GM19025 (cell line): ENCODE measurements around the gene ATP10A.

Experiments used
- ATAC-seq: cut with Tn5 transposase; IDR thresholded peaks from one replicate; pipeline ENCODE4 v1.9.1; 2021; ENCODE audit warnings: mild to moderate bottlenecking, low read depth, moderate library complexity; ENCODE audit not compliant: unreplicated experiment

The ATP10A gene

DNA sequence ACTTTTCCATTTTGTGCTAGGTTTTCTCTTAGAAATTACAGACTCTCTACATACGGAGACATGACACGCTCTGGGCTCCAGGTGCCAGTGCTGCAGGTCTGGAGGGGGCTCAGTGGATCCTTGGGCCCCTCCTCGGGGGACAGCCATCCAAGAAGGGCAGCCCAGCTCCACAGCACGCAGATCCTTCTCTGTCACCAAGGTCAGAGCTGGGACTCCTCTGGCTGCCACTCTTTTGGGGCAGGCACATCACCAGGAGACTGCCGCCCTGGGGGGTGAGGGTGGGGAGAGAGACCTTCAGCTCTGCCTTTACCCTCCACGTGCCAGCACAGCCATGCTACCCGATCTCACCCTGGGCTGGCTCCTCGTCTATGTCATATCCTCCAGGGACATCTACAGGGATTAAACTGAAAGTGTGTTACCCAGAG, 65.6 kb downstream of the ATP10A start:
- ATAC-seq = no peak

DNA sequence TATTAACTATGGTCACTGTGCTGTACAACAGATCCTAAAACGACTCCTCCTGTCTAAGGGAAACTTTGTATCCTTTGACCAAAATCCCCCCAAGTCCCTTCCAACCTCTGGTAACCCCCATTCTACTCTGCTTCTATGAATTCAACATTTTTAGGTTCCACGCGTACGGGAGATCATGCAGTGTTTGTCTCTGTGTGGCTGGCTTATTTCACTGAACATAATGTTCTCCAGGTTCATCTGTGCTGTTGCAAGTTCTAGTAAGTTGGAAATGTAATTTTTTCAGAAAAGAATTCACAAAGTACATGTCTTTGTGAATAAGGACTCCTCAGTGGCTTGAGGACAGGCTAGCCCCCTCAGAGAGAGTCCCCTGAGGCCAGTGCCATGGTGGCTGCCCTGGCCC, 66.1 kb downstream of the ATP10A start:
- ATAC-seq = no peak

DNA sequence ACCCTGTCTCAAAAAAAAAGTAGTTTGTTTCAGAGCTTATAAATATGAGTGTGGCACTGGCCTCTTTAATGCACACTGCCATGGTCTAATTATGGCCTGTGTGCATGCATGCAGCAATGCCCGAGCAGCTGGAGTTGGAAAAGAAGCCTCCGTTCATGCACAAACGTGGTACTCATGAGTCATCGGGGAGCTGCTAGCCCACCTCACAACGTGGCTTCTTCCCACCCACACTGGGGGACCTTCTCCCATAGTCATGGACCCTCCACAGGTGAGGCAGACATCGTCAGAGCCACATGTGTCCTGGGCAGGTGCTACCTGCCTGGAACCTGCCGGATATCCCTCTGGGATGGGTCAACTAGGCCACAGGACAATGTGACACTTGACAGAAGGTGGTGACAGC, 66.7 kb downstream of the ATP10A start:
- no peak for ATAC-seq

DNA sequence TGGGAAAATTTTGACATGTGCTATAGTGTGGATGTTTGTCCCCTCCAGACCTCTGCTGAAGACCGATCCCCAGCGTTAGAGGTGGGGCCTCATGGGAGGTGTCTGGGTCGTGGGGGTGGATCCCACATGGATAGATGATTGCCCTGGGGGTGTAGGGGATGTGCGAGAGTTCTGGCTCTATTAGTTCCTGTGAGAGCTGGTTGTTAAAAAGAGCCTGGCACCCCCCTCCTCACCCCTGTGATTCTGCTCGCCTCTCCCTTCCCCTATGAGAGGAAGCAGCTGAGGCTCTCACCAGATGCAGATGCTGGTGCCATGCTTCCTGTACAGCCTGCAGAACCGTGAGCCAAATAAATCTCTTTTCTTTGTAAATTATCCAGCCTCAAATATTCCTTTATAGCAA, 67.4 kb downstream of the ATP10A start:
- ATAC-seq = no peak

DNA sequence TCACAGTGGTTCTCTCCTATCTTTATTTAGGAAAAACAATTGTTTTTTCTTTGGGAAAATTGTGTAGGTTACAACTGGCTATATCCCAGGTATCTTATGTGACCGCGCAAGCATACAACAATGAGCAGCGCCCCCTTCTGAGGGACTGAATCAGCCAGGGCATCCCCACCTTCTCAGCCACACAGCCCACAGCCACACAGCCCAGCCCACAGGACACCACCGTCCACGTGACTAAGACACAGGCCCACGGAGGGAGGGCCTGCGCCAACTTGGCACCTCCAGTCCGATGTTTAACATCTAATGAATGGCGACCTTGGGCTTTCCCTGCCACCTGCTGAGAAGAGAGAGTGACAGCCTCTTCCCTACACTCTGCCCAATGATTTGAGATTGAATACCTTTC, 68.1 kb downstream of the ATP10A start:
- ATAC-seq = no peak

DNA sequence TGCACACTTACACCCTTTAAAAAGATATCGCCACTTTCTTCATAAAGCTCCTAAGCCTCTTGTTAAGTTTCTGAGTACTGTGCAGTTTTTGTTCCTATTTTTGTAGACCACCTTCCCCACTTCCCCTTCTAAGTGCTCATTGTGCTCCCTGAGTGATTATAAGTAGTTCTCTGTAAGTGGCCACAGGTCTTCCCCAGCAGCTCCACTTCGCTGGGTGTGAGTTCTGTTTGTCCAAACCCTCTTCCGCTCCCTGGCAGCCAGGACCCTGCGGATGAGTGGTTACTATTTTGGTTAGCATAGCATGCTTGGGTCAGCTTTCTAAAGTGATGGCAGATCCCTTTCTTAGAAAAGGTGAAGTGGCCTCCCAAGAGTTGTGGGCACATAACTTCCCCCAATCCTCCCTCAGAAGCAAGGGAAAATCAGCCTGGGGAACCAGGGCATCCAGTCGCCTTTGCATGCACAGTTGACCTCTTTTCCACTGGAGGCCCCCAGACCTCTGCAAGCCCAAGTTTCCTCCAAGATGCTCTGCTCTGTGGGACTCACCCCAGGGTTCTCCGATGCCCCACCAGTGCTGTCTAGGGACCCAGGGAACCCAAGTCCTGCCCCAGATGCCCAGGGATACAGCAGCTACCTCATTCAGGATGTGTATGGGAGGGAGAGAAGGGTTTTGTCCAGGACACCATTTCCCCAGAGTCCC, 69.6 kb downstream of the ATP10A start:
- ATAC-seq = no peak

DNA sequence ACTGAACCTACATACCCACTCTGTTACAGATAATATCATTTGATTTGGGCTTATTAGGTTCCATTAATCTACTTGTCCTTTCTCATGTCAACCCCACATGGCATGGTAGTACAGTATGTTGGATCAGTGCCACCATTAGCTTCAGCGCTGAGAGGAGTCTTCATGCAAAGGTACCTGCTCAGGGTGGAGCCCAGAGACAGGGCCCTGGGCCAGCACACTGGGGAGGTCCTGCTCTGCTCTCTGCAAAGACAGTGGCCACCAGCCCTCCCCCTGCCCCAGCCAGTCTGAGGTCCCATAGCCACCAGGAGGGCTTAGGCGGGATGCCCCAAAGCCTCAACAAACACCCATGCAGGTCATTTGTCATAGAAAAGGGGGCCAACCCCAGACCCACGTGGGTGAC, 71.0 kb downstream of the ATP10A start:
- ATAC-seq = no peak

DNA sequence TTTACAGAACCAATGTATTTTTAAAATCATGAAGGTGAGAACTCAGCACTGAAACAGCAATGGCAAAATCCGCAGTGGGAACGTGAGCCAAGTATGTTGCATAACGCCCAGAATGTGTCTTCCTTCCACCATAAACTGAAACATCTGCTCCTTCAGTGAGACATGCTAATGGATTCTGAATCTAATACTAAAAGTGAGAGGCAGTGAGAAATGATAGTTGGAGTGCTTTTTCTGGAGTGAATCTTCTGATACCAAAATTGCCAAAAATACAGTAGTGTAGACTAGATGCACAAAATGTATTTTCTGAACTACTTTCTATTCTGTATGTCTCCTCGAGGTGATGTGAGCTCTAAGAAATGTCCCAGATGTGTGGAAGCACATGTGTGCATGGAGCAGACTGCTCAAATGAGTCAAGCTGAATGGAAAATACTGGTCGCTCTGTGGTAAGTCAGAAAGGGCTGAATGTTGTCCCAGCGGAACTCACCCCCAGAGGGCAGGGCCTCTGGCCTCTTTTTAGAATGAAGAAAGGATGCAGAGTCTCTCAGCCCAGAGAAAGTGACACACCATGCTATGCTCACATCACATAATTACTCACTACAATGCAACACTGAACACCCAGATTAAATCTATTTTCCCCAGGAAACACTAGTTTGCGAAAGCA, 73.0 kb downstream of the ATP10A start:
- no peak for ATAC-seq

DNA sequence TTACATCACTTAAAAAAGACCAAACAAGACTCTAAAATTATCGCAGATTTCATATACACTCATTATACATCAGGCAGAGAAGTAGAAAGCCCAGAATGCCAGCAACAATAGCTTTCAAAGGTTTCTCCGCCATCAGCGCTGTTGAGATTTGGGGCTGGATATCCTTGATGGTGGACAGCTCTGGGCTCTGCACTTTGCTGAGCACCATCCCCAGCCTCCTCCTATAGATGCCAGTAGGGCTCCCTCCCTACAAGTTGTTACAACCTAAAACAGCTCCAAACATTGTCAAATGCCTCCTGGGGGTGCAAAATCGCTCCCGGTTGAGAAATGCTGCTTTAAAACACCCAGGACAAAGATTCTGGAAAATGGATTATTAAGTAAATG, 73.5 kb downstream of the ATP10A start:
- ATAC-seq = no peak

DNA sequence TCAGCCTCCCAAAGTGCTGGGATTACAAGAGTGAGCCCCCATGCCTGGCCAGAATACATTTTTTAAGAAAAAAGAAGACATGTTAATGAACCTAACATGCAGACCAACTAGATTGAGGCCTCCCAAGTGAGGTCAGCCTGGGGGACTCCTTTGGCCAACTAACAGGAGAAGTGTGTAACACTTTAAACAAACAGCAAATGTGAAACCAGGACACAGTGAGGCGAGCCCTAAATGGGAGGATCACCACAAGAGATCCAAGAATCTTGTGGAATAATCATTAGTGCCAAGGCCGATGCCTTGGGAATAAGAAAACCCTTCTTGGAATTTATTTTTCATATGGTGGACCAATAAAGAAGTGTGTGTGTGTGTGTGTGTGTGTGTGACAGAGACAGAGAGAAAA, 73.9 kb downstream of the ATP10A start:
- ATAC-seq = no peak

DNA sequence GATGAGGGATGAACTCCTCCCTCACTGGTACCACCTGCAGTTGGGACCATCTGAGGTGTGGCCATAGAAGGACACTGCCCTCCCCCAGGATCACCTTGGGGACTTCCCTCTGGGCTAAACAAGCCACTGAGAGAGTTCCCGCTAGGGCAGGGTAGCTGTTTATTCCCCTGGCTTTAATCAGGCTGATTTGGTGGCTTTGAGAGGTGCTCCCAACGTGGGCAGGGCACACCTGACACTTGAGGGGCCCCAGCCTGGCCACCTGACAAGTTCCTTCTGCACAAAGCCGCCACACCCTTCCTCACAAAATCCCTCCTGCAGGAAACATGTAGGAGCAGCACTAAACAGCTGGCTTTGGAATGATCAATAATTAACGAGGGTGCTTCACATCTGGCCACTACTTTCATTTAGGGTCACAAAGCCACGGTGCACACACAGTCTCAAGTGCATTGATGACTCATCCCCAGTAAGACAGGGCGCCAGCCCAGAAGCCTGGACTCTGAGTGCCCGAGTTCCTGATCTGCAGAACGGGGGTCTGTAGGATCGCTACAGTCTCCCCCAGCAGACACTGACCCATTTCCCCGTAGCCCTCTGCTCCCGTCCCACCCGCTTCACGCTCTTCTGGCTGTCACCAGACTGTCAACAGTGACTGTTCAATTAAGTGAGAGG, 75.1 kb downstream of the ATP10A start:
- no peak for ATAC-seq

DNA sequence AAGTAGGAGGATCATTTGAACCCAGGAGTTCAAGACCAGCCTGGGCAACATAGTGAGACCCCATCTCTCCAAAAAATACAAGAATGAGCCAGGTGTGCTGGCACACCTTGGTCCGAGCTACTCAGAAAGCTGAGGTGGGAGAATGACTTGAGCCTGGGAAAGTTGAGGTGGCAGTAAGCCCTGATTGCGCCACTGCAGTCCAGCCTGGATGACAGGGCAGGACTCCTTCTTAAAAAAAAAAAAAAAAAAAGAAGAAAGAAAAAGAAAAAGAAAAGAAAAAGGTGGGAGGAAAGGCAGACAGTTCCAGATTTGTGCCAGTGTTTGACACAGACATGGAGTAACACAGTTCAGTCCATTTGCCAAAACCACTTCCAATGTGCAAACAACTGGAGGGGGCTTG, 75.7 kb downstream of the ATP10A start:
- no peak for ATAC-seq

DNA sequence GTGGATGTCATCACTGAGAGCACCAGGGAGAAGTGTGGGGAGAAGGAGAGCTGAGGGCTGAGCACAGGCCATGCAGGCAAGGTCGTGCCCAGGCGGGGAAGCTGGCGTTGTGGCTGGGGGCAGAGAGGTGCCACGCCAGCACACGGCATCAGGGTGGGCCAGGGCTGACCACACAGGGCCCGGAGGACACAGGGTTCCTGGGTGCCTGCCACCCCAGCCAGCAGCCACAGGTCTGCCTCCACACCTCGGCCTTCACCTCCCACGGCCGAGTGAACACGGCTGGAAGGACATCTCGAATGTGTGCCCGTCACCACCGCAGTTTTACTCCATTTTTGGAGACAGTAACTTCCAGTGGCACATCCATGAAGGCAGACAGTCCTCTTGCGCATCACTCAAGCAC, 77.1 kb downstream of the ATP10A start:
- ATAC-seq = no peak

DNA sequence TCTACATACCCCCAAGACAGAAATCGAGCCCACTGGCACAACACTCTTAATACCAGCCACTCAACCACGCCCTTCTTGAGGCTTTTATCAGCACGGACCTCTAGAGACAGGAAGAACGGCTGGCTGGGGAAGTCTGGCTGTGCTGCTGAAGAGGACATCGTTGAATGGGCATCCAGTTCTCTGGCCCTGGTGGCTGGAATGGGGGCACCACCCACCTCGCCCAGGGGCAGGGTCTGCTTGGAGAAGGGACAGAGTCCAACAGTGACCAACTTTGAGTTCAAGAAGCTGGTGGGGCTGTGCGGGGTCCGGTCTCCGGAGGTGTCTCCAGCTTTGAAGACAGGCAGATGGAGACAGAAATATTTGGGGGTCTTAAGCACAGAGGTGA, 77.5 kb downstream of the ATP10A start:
- ATAC-seq = no peak

DNA sequence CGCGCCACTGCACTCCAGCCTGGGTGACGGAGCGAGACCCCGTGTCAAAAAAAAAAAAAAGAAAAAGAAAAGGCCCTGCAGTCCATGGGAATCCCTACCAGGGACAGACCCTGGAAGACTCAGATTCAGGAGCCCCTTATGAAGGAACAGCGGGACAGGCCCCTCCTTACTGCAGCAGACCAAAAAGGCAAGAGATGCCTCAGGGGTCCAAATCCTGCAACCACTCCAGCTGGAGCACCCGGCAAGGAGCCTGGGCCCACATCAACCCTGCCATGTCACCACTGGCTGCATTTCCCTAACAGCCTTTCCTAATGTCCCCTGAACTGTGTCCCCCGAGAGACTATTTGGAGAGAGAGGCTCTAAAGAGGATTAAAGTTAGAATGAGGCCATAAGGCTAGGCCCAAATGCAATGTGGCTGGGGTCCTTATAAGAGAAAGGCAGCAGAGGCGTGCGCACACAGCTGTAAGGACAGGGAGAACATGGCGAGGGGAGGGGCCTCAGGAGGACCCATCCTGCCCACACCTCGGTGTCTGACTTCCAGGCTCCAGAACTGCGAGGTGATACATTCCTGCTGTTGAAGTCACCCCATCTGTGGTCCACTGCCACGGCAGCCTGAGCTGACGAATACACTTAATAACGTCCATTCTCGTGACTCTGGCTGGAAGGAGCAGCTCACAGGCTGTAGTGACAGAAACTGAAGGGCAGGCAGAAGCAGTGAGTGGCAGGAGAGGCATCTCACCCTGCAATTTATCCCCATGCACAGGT, 78.1 kb downstream of the ATP10A start:
- ATAC-seq = no peak

DNA sequence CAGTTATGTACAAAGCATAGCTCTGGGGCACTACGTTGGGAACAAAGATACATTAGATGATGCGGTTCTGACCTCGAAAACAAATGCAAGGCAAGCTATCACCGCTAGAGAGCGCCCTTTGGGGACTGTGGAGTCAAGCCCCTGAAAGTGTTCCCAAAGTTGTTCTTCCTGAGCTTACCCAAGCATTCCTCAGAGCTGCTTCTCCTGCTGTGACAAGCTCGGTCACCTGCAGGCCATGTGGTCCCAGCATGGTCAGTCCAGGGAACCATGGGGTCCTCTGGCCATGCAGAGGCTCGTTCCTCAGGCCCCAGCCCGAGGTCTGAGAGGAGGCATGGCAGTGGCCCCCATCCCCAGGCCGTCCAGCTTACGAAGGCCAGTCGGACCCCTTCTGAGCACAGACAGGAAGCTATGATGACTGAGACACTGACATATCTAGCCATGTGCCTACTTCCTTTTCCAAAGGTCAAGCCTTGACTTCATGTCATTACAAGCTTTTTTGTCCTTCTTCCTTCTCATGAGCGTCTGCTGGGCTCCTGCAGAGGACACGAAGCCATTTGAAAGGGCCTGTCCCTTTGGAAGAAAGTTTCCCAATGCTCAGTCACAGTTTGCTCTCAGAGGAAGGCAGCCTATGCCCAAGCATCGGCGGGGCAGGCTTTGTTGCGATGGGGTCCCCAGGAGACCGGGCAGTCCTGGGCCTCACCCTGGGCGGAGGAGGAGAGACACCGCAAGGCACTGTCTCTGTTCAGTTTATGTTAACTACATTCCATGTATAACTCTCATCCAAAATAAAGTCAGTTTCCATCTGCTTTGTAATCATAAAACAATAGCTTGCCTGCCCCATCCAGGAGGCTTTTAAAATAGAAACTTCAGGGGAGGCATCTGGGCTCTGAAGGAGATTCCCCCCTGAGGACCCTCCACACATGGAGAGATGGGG, 79.3 kb downstream of the ATP10A start:
- no peak for ATAC-seq

DNA sequence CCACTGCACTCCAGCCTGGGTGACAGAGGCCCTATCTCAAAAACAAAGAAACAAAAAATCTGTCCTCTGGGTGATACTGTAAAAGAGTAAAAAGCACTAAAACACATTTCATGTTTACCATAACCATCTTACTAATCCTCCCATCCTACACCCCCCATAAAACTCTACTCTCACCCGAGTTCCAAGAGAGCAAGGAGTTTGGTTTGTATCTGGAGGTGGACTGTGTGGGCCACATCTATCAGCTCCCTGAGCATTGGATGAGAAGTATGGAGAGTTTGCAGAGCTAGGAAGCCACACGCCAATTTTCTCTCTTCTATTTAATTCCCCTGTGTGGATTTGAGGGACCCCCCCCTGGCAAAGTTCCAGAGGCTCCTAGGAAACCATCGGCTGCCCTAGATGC, 80.0 kb downstream of the ATP10A start:
- no peak for ATAC-seq

DNA sequence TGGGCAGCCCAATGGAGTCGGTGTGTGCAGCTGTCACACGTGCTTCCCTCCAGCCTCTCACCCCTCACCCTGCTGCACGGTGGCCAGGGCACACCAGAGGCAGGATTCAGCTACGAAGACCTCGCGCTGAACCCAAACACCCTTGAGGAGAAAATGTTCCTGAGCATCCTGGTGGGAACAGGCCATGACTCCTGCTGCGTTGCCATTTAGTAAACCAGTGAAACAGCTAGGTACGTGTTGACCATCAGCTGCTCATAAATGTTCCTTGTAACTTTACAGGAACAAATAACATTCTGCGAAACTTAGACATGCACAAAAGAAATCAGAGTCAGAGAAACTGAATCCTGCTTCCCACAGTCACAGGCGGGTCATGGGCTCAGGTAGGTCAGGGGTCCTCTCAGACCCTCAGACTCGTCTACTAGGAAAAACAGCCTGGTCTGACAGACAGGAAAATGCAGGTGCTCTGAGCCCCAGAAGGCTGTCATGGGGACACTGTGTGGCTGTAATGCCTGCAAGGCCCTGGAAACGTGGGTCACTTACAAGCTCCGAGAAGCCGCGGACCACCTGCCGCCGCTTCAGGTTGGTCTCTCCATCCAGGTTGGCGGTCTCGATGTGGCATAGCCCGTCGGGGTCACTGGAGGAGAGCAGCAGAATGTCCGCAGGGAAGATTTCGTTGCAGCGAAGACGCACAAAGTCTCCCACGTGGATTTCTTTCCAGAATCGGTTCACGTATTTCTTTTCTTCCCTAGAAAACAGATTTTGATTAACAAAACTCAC, 82.5 kb downstream of the ATP10A start:
- ATAC-seq = no peak

DNA sequence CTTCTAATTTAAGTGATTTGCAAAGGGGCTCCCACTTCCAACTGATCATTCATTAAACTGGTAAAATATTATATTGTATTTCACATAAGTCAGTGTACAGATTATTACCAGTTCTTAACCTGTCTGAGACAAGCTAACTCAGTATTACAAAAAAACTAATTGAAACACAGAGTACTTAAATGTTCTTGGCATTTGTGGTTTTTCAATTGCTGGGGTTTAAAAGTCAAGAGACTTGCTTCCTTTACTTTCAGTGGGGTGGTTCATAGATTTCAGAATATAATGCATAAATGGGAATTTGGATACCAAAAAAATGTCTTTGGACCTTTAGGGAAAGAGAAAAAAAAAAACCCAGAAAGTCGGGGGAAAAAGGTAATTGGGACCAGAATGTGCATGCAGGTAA, 85.0 kb downstream of the ATP10A start:
- no peak for ATAC-seq
